ENCODE results near the gene VMP1.
"Not testable (repeated sequence)": the region's sequence is repeated elsewhere in the genome, so short reads cannot be mapped to it uniquely, and the experiment has no call there.

Gene VMP1

DNA sequence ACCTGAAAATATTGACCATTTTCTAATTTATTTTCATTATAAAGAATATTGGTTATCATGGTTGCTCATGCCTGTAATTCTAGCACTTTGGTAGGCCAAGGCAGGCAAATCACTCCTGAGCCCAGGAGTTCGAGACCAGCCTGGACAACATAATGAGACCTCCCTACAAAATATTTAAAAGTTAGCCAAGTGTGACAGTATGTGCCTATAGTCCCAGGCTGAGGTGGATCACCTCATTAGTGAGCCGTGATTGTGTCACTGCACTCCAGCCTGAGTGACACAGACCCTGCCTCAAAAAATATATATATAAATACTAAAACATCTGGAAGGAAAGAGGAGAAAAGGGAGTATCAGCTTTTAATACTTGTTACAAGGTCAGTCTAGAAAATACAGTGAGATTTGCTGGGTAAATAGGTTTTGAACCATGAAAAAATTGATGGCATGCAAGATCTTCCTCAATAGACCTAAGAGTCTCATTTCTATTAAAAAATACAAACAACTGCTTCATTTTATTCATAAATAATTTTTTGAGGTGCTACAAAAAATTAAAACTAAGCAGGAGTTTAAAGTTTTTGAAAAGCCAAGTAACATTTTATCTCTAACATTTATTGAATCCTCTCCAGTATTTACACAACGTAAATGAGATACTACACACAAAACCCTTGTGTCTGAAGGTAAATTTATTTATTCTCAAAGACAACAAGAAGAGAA, 137.6 kb downstream of the VMP1 start:
- no peaks in the 10 kb centered on the region for H3K27me3 ChIP-seq (ENCODE audit: control insufficient read depth, insufficient read depth, low read length, poor library complexity, severe bottlenecking)

DNA sequence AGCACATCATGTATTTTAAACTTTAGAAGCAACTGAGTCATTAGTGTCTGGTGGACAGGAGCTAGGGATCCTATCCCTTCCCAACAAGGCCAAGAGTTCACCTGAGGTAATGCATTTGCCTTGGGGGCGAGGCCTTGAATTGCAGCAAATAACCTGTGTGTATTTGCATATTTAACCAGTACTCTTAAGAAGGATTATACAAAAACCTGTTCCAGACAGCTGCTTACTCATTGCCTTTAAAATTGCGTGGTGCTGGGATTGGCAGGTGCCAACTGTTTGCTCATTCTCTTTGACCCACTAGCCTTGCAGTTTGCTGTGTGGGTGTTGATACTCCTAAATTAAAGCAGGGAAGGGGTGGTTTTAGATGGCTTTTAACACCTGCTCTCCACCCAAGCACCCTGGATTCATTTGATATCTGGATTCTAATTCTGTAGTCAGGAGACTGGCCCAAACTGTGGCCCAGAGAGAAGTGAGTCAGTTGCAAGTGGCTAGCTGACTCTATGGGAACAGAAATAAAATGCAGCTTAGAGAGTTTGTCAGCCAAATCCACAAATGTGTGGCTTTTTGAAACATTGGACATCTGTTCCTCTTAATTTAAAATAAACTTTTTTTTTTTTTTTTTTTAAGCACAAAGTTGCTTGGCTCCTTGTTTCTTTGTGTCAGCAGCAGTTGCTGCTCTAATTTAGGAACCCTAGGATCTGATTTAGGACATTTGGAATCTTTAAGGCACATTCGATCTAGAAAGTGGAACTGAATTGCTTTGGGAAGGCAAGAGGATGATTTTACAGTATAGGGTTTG, 138.3 kb downstream of the VMP1 start:
- H3K27me3 ChIP-seq (ENCODE audit: control insufficient read depth, insufficient read depth, low read length, poor library complexity, severe bottlenecking) = no peaks in the 10 kb centered on the region
- no peak overlapping the region for H3K4me3 ChIP-seq (ENCODE audit: insufficient read depth, low read depth, low read length)

More for the DNA sequence above, 137.6 kb downstream of the VMP1 start:
- no peak overlapping the region for H3K27ac ChIP-seq (ENCODE audit: insufficient read depth, low read depth, low read length, poor library complexity, severe bottlenecking)
- no peaks in the 10 kb centered on the region for H3K9me3 ChIP-seq (ENCODE audit: control insufficient read depth, low read length)
- no peaks in the 10 kb centered on the region for H3K36me3 ChIP-seq (ENCODE audit: control insufficient read depth, insufficient read depth, low read length)
- no peak overlapping the region for H3K4me3 ChIP-seq (ENCODE audit: insufficient read depth, low read depth, low read length)
- peaks cover 12% of the 10 kb centered on the region for H3K4me1 ChIP-seq (ENCODE audit: control insufficient read depth, insufficient read depth, low read length)
- 89 to 97% methylated on average over 3 of the region's 3 CpGs for WGBS, 2 experiments

DNA sequence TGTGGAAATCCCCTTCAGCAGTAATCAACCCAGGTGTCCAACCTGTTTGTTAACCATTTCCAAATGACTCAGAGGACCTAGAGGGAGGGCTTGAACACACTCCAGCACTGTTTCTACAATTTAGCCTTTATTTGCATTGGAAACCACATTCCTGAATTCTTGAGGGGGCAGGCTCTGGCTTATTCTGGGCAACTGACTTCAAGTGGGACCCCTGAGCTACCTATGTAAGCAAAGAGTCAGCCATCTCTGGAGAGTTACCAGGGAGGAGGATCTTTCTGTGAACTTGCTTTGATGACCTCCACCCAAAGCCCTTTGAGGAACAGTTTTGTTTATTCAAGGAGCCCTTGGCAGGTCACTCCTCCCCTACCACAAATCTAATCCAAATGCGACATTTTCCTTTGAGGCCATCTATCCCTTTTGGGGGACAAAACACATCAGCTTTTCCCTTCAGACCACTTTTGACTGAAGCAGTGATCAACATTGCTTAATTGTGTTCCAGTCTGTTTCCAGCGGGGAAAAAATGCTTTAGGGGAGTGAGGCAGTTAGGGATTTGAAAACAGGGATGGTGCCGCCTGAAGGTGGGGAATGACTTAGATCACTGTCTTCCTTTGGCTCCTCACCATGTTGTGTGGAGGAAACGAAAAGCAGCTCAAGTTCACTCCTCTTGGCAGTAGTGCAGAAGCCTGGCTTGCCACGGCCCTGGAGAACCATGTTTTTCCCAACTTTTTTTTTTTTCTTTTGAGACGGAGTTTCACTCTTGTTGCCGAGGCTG, 139.1 kb downstream of the VMP1 start:
- no peak overlapping the region for H3K27ac ChIP-seq (ENCODE audit: insufficient read depth, low read depth, low read length, poor library complexity, severe bottlenecking)
- 74% methylated on average over 7 of the region's 7 CpGs for WGBS, 2 experiments
- no peaks in the 10 kb centered on the region for H3K27me3 ChIP-seq (ENCODE audit: control insufficient read depth, insufficient read depth, low read length, poor library complexity, severe bottlenecking)
- no peaks in the 10 kb centered on the region for H3K36me3 ChIP-seq (ENCODE audit: control insufficient read depth, insufficient read depth, low read length)
- H3K4me3 ChIP-seq (ENCODE audit: insufficient read depth, low read depth, low read length) = no peak overlapping the region
- H3K4me1 ChIP-seq (ENCODE audit: control insufficient read depth, insufficient read depth, low read length) = no peaks in the 10 kb centered on the region
- H3K9me3 ChIP-seq (ENCODE audit: control insufficient read depth, low read length) = no peaks in the 10 kb centered on the region

More for the DNA sequence above, 138.3 kb downstream of the VMP1 start:
- Histone ChIP-seq H3K27ac (ENCODE audit: insufficient read depth, low read depth, low read length, poor library complexity, severe bottlenecking) (no peak overlapping the region), H3K4me1 (ENCODE audit: control insufficient read depth, insufficient read depth, low read length) (peaks cover 5% of the 10 kb centered on the region), H3K9me3 (ENCODE audit: control insufficient read depth, low read length) (no peaks in the 10 kb centered on the region), H3K36me3 (ENCODE audit: control insufficient read depth, insufficient read depth, low read length) (no peaks in the 10 kb centered on the region)
- WGBS, 2 experiments = 79 to 82% methylated on average over 3 of the region's 3 CpGs

DNA sequence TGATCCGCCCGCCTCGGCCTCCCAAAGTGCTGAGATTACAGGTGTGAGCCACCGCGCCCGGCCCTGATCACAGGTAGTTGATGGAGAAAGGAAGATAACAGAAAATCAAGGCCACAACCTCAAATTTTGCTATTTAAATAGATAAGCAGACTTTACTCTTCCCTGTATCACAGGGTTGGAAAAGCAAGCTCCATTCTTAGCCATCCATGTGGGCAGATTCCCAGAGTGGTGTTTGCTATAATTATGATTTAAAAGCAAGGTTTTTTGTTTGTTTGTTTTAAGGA, 140.9 kb downstream of the VMP1 start:
- Histone ChIP-seq H3K27me3 (ENCODE audit: control insufficient read depth, insufficient read depth, low read length, poor library complexity, severe bottlenecking) (no peaks in the 10 kb centered on the region), H3K9me3 (ENCODE audit: control insufficient read depth, low read length) (no peaks in the 10 kb centered on the region), H3K36me3 (ENCODE audit: control insufficient read depth, insufficient read depth, low read length) (no peaks in the 10 kb centered on the region), H3K4me3 (ENCODE audit: insufficient read depth, low read depth, low read length) (no peak overlapping the region), H3K27ac (ENCODE audit: insufficient read depth, low read depth, low read length, poor library complexity, severe bottlenecking) (no peak overlapping the region), H3K4me1 (ENCODE audit: control insufficient read depth, insufficient read depth, low read length) (no peaks in the 10 kb centered on the region)
- 96 to 99% methylated on average over 6 of the region's 6 CpGs for WGBS, 2 experiments

DNA sequence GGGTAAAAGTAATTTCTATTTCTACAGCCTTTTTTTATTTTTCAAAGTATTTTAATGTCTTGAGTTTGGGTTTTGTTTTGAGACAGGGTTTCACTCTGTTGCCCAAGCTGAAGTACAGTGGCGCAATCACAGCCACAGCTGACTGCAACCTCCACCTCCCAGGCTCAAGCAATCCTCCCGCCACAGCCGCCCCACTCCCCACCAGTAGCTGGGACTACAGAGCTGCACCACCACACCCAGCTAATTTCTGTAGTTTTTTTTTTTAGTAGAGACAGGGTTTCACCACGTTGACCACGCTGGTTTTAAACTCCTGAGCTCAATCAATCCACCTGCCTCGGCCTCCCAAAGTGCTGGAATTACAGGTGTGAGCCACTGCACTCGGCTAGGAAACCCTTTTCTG, 141.3 kb downstream of the VMP1 start:
- Histone ChIP-seq H3K27me3 (ENCODE audit: control insufficient read depth, insufficient read depth, low read length, poor library complexity, severe bottlenecking) (no peaks in the 10 kb centered on the region), H3K36me3 (ENCODE audit: control insufficient read depth, insufficient read depth, low read length) (no peaks in the 10 kb centered on the region), H3K27ac (ENCODE audit: insufficient read depth, low read depth, low read length, poor library complexity, severe bottlenecking) (no peak overlapping the region), H3K4me3 (ENCODE audit: insufficient read depth, low read depth, low read length) (no peak overlapping the region), H3K4me1 (ENCODE audit: control insufficient read depth, insufficient read depth, low read length) (no peaks in the 10 kb centered on the region), H3K9me3 (ENCODE audit: control insufficient read depth, low read length) (no peaks in the 10 kb centered on the region)
- 81 to 88% methylated on average over 7 of the region's 7 CpGs for WGBS, 2 experiments

DNA sequence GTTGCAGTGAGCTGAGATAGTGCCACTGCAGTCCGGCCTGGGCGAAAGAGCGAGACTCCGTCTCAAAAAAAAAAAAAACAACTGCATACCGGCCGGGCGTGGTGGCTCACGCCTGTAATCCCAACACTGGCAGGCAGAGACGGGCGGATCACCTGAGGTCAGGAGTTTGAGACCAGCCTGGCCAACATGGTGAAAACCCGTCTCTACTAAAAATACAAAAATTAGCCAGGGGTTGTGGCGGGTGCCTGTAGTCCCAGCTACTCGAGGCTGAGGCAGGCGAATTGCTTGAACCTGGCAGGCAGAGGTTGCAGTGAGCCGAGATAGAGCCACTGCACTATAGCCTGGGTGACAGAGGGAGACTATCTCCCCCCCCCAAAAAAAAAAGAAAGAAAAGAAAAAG, 142.9 kb downstream of the VMP1 start:
- not testable (repeated sequence) for H3K4me1 ChIP-seq (ENCODE audit: control insufficient read depth, insufficient read depth, low read length); H3K36me3 ChIP-seq (ENCODE audit: control insufficient read depth, insufficient read depth, low read length); H3K9me3 ChIP-seq (ENCODE audit: control insufficient read depth, low read length); H3K4me3 ChIP-seq (ENCODE audit: insufficient read depth, low read depth, low read length); H3K27ac ChIP-seq (ENCODE audit: insufficient read depth, low read depth, low read length, poor library complexity, severe bottlenecking); H3K27me3 ChIP-seq (ENCODE audit: control insufficient read depth, insufficient read depth, low read length, poor library complexity, severe bottlenecking)
- WGBS, 2 experiments = 89 to 90% methylated on average over 14 to 15 of the region's 15 CpGs

DNA sequence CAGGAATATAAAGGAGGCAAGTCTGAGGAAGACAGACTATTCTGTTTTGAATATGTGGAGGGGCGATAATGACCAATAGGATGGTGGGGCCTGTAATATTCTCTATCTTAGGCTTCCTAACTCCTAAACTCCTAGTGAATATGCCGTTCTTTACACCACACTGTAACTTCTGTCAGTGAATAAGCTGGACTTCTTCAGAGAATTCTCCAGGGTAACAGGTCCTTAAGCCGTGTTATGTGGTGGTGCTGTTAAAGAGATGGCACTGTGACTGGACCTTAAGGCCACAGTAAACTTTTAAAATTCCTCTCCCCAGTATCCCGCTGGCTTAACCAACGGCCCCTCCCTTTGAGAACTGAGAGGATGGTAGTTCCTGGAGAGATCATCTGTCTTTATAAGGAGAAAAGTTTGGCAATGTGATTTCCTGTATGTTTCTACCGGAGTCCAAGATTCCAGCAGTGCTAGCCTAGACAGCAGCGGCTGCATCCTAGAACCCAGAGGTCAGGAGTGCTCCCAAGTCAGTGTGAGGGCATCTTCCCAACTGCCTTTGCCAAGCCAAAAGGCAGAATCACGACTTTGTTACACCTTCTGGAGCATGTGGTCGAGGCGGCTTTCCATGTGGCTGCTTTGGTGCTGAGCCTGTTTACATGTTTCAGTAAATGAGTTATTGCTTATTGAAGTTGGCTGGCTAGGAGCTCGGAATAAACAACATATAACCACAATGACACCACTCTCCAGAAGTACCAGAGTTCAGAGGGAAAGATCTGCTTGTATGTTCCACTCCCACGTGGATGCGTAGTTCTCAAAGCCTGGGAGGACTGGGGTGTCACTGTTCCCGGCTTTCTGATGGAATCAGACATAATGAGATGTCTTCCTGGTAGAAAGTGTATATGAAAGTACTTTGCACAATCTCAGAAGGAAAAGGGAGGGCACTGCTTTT, 144.3 kb downstream of the VMP1 start:
- no peaks in the 10 kb centered on the region for H3K9me3 ChIP-seq (ENCODE audit: control insufficient read depth, low read length)
- H3K4me3 ChIP-seq (ENCODE audit: insufficient read depth, low read depth, low read length) = no peak overlapping the region
- no peaks in the 10 kb centered on the region for H3K27me3 ChIP-seq (ENCODE audit: control insufficient read depth, insufficient read depth, low read length, poor library complexity, severe bottlenecking)
- H3K27ac ChIP-seq (ENCODE audit: insufficient read depth, low read depth, low read length, poor library complexity, severe bottlenecking) = no peak overlapping the region
- no peaks in the 10 kb centered on the region for H3K36me3 ChIP-seq (ENCODE audit: control insufficient read depth, insufficient read depth, low read length)
- WGBS, 2 experiments = 91 to 94% methylated on average over 13 to 14 of the region's 14 CpGs
- no peaks in the 10 kb centered on the region for H3K4me1 ChIP-seq (ENCODE audit: control insufficient read depth, insufficient read depth, low read length)

DNA sequence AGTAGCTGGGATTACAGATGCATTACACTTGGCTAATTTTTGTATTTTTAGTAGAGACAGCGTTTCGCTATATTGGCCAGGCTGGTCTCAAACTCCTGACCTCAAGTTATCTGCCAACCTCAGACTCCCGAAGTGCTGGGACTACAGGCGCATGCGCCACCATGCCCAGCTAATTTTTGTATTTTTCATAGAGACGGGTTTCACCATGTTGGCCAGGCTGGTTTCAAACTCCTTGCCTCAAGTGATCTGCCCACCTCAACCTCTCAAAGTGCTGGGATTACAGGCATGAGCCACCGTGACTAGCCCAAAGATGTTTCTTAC, 145.4 kb downstream of the VMP1 start:
- not testable (repeated sequence) for H3K4me1 ChIP-seq (ENCODE audit: control insufficient read depth, insufficient read depth, low read length); H3K36me3 ChIP-seq (ENCODE audit: control insufficient read depth, insufficient read depth, low read length); H3K27me3 ChIP-seq (ENCODE audit: control insufficient read depth, insufficient read depth, low read length, poor library complexity, severe bottlenecking); H3K9me3 ChIP-seq (ENCODE audit: control insufficient read depth, low read length); H3K27ac ChIP-seq (ENCODE audit: insufficient read depth, low read depth, low read length, poor library complexity, severe bottlenecking); H3K4me3 ChIP-seq (ENCODE audit: insufficient read depth, low read depth, low read length)
- 93 to 95% methylated on average over 7 of the region's 7 CpGs for WGBS, 2 experiments

DNA sequence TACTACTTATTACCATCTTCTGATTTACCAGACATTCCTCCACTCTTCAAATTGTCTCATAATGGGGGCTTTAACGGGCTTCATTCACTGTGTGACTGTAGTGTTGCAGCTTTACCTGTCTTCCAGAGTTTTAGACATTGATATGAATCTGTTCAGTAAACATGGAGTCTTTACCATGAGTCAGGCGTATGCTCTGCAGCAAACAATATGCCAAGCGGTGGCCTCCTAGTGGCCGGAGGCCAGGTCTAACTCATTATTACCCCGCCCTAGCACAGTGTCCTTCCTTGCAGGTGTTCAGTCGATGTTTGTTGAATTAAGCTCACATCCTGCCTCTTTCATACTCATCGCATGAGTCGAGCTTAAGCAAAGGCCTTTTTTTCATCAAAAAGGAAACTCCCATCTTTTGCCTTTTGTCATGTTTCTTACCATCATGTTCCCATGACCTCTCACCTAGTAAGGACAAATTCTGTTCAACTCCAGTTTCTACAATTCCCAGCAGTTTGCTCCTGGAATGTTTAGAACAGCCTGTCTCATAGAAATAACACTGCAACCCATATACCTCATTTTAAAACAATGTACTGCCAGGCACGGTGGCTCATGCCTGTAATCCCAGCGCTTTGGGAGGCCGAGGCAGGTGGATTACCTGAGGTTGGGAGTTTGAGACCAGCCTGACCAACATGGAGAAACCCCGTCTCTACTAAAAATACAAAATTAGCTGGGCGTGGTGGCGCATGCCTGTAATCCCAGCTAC, 145.9 kb downstream of the VMP1 start:
- WGBS, 2 experiments = 82 to 86% methylated on average over 14 of the region's 14 CpGs
- no peaks in the 10 kb centered on the region for H3K9me3 ChIP-seq (ENCODE audit: control insufficient read depth, low read length)

More for the DNA sequence above, 145.9 kb downstream of the VMP1 start:
- Histone ChIP-seq H3K36me3 (ENCODE audit: control insufficient read depth, insufficient read depth, low read length) (no peaks in the 10 kb centered on the region), H3K27me3 (ENCODE audit: control insufficient read depth, insufficient read depth, low read length, poor library complexity, severe bottlenecking) (no peaks in the 10 kb centered on the region), H3K4me3 (ENCODE audit: insufficient read depth, low read depth, low read length) (no peak overlapping the region), H3K27ac (ENCODE audit: insufficient read depth, low read depth, low read length, poor library complexity, severe bottlenecking) (no peak overlapping the region), H3K4me1 (ENCODE audit: control insufficient read depth, insufficient read depth, low read length) (no peaks in the 10 kb centered on the region)
